HCT116 (cell line): ENCODE data around the gene RARS1. TPM values are rescaled to one million over a fixed set of nuclear protein-coding genes. Genes with fewer than 3 reads are reported as not detected.

Experiments used
- ATAC-seq: fragments of 200-7000 bp; cut with Tn5 transposase; 2 replicates; pipeline ENCODE4 v1.9.1; 2020; ENCODE audit warnings: mild to moderate bottlenecking, moderate library complexity
- BruUV-seq: library from RNA; stranded (reverse); fragments of 400-500 nt; replicated peaks from 2 replicates; lab custom pipeline; 2021; lab: Mats Ljungman, UMichigan
- CTCF ChIA-PET: fragments of 300-600 bp; sonication (Branson Sonifier 250); formaldehyde crosslinking; loops from one replicate; lab custom pipeline; 2021; ENCODE audit warnings: antibody characterized with exemption; lab: Charles Lee
- POLR2A ChIA-PET: fragments of 300-600, 350-600 bp; sonication (Branson Sonifier 250); formaldehyde crosslinking; loops from one replicate; lab custom pipeline; 2021; ENCODE audit warnings: antibody characterized with exemption; lab: Charles Lee
- RAD21 ChIA-PET, 2 experiments: fragments of 300-600 bp; sonication (Branson Sonifier 250); formaldehyde crosslinking; loops; one replicate each; lab custom pipeline; 2023; ENCODE audit warnings: low total read pairs in 2 of 2; ENCODE audit not compliant: uncharacterized antibody in 2 of 2, unreplicated experiment in 2 of 2, low non-redundant PET in 1 of 2; lab: Charles Lee
- DNase-seq: peaks from one replicate; pipeline ENCODE4 v3.0.0-alpha.2; 2010; ENCODE audit warnings: low read depth, low spot score
- H2AFZ ChIP-seq: fragments of 200-600 bp; shearing (Covaris generic), sonication (generic); 2 replicates; pipeline ENCODE4 v1.6.1; 2017; ENCODE audit warnings: low read depth, mixed run types, mixed read lengths, antibody characterized with exemption, low read length; ENCODE audit not compliant: poor library complexity, severe bottlenecking
- H3K27ac ChIP-seq: 2 replicates; pipeline ENCODE4 v1.5.1; 2012; ENCODE audit warnings: low read depth, low read length
- H3K27me3 ChIP-seq: fragments of 200-600 bp; sonication (generic); 2 replicates; pipeline ENCODE4 v1.6.1; 2016; ENCODE audit warnings: mixed run types, low read length, mixed read lengths; ENCODE audit not compliant: insufficient read depth
- H3K36me3 ChIP-seq, 2 experiments: fragments of 200-500 bp in 1 of 2; fragments of 200-600 bp in 1 of 2; sonication (Bioruptor generic) in 1 of 2; sonication (generic) in 1 of 2; 2 replicates each; pipeline versions ENCODE4 v1.5.1 to v1.6.1; 2014 to 2016; ENCODE audit warnings: low read length in 2 of 2, inconsistent platforms in 1 of 2, mixed read lengths in 1 of 2, mixed run types in 1 of 2; ENCODE audit not compliant: insufficient read depth in 2 of 2, control insufficient read depth in 1 of 2
- H3K4me1 ChIP-seq, 2 experiments: fragments of 200-600 bp in 1 of 2; sonication (generic) in 1 of 2; 2 replicates each; pipeline versions ENCODE4 v1.5.1 to v1.6.1; 2012 to 2017; ENCODE audit warnings: low read length in 2 of 2, inconsistent platforms in 1 of 2, mild to moderate bottlenecking in 1 of 2, mixed read lengths in 1 of 2, mixed run types in 1 of 2, moderate library complexity in 1 of 2; ENCODE audit not compliant: insufficient read depth in 2 of 2, control insufficient read depth in 1 of 2
- H3K4me2 ChIP-seq: fragments of 200-600 bp; sonication (generic); 2 replicates; pipeline ENCODE4 v1.6.1; 2017; ENCODE audit warnings: mixed run types, low read length, mixed read lengths
- H3K4me3 ChIP-seq, 2 experiments: fragments of 200-600 bp in 1 of 2; sonication (generic) in 1 of 2; replicated peaks in 1 of 2; 2 replicates each; pipeline ENCODE4 v1.5.1; 2011 to 2016; ENCODE audit warnings: low read length in 2 of 2, control low read depth in 1 of 2, low read depth in 1 of 2, mild to moderate bottlenecking in 1 of 2, mixed read lengths in 1 of 2, mixed run types in 1 of 2
- H3K79me2 ChIP-seq: fragments of 200-600 bp; sonication (generic); 2 replicates; pipeline ENCODE4 v1.6.1; 2017; ENCODE audit warnings: mild to moderate bottlenecking, mixed run types, low read length, moderate library complexity, mixed read lengths; ENCODE audit not compliant: insufficient read depth
- H3K9ac ChIP-seq: fragments of 200-600 bp; sonication (generic); 2 replicates; pipeline ENCODE4 v1.6.1; 2016; ENCODE audit warnings: low read length, mixed read lengths
- H3K9me2 ChIP-seq: fragments of 200-600 bp; sonication (generic), shearing (Covaris generic); 2 replicates; pipeline ENCODE4 v1.6.1; 2017; ENCODE audit warnings: mixed run types, mild to moderate bottlenecking, moderate library complexity; ENCODE audit not compliant: insufficient read depth
- H3K9me3 ChIP-seq, 2 experiments: fragments of 200-500 bp in 1 of 2; fragments of 200-600 bp in 1 of 2; sonication (Bioruptor generic) in 1 of 2; sonication (generic) in 1 of 2; 2 replicates each; pipeline ENCODE4 v1.6.1; 2014 to 2017; ENCODE audit warnings: low read length in 2 of 2, mixed read lengths in 2 of 2, inconsistent platforms in 1 of 2, low read depth in 1 of 2, mild to moderate bottlenecking in 1 of 2, mixed run types in 1 of 2, moderate library complexity in 1 of 2; ENCODE audit not compliant: control insufficient read depth in 1 of 2, insufficient read depth in 1 of 2
- H4K20me1 ChIP-seq: fragments of 200-600 bp; sonication (generic), shearing (Covaris generic); 2 replicates; pipeline ENCODE4 v1.6.1; 2017; ENCODE audit warnings: mixed run types, mild to moderate bottlenecking, moderate library complexity; ENCODE audit not compliant: insufficient read depth
- EGR1 ChIP-seq: IDR thresholded peaks from 2 replicates; pipeline ENCODE4 v1.6.1; 2012; ENCODE audit warnings: low read depth
- JUND ChIP-seq: IDR thresholded peaks from 2 replicates; pipeline ENCODE4 v1.6.1; 2012
- MAX ChIP-seq: IDR thresholded peaks from 2 replicates; pipeline ENCODE4 v1.6.1; 2012
- SIN3A ChIP-seq: IDR thresholded peaks from 2 replicates; pipeline ENCODE4 v1.6.1; 2012; ENCODE audit warnings: low read depth
- SRF ChIP-seq: IDR thresholded peaks from 2 replicates; pipeline ENCODE4 v1.6.1; 2012; ENCODE audit warnings: low read depth
- TCF7L2 ChIP-seq: IDR thresholded peaks from 2 replicates; pipeline ENCODE4 v1.7.0; 2011; ENCODE audit warnings: borderline replicate concordance, inconsistent platforms; ENCODE audit not compliant: insufficient read depth, insufficient read length; ENCODE audit errors: extremely low read depth
- YY1 ChIP-seq: IDR thresholded peaks from 2 replicates; pipeline ENCODE4 v1.6.1; 2011; ENCODE audit warnings: low read length, low read depth, moderate library complexity, mild to moderate bottlenecking; ENCODE audit not compliant: insufficient replicate concordance; ENCODE audit errors: extremely low read depth
- intact Hi-C: fragments of 100-400 bp; cut with micrococcal nuclease; formaldehyde crosslinking; loops from 2 replicates; pipeline ENCODE4 v1.10.0; 2022
- total RNA-seq: library from RNA; stranded (reverse); gene quantifications from one replicate; pipeline ENCODE4 v1.2.1, GENCODE V29; 2021; ENCODE audit not compliant: unreplicated experiment
- TF ChIP-seq, protein P1 (sequence below): IDR thresholded peaks from 2 replicates; pipeline ENCODE4 v1.6.1; 2012; ENCODE audit warnings: low read depth

The RARS1 gene
- total RNA-seq, 1 experiment from 2014 or later = 122 TPM

DNA sequence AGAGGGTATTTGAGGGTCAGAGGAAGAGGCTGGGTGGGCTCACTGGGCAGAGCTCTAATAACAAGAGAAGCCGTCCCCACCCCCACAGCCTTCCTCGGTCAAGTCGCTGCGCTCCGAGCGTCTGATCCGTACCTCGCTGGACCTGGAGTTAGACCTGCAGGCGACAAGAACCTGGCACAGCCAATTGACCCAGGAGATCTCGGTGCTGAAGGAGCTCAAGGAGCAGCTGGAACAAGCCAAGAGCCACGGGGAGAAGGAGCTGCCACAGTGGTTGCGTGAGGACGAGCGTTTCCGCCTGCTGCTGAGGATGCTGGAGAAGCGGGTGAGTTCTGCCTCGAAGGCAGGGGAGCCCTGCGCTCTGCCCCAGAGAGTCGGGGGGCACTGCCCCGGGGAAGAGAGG is 21.6 kb upstream of the RARS1 start:
- Histone ChIP-seq H3K9me3 (no peaks in the 10 kb centered on the region), H3K4me2 (no peak overlapping the region), H3K4me1 (no peaks in the 10 kb centered on the region), H3K9ac (no peak overlapping the region), H2AFZ (no peak overlapping the region), H4K20me1 (no peaks in the 10 kb centered on the region), H3K36me3 (peaks cover 15 to 46% of the 10 kb centered on the region in 2 experiments; a peak in 3 of 4 replicates), H3K79me2 (no peaks in the 10 kb centered on the region), H3K4me3 (no peak overlapping the region), H3K27ac (no peak overlapping the region), H3K27me3 (no peaks in the 10 kb centered on the region), H3K9me2 (no peaks in the 10 kb centered on the region)
- ChIA-PET POLR2A (no interaction called here), CTCF (no interaction called here), RAD21 (no interaction called here)
- BruUV-seq = no TSS peak
- ATAC-seq (no peak), DNase-seq (no peak)
- TF ChIP-seq SRF (no peak), JUND (no peak)
- intact Hi-C loops = no loop called here

DNA sequence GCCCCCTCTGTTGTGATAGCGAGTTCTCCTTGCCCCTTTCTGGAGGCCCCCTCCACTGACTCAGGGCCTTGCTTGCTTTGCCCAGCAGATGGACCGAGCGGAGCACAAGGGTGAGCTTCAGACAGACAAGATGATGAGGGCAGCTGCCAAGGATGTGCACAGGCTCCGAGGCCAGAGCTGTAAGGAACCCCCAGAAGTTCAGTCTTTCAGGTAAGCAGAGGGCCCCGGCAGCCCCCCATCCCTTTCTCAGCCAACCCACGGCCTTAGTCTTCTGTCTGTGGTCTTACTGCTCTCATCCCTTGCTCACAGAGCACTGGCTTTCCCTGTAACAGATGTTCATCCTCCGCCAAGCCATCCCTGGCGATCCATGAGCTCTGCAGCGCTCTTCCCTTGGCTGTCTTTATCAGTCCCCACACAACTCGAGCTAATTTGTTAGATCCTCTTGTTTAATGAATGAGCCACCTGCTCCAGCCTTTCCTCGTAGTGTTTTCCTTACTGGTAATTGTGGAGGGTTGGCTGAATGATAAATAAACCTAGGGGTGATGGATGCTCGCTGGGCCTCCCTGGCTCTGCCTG is 18.4 kb upstream of the RARS1 start:
- no peak for TF ChIP-seq SIN3A
- no peak for TF ChIP-seq TCF7L2
- TF ChIP-seq, protein P1, sequence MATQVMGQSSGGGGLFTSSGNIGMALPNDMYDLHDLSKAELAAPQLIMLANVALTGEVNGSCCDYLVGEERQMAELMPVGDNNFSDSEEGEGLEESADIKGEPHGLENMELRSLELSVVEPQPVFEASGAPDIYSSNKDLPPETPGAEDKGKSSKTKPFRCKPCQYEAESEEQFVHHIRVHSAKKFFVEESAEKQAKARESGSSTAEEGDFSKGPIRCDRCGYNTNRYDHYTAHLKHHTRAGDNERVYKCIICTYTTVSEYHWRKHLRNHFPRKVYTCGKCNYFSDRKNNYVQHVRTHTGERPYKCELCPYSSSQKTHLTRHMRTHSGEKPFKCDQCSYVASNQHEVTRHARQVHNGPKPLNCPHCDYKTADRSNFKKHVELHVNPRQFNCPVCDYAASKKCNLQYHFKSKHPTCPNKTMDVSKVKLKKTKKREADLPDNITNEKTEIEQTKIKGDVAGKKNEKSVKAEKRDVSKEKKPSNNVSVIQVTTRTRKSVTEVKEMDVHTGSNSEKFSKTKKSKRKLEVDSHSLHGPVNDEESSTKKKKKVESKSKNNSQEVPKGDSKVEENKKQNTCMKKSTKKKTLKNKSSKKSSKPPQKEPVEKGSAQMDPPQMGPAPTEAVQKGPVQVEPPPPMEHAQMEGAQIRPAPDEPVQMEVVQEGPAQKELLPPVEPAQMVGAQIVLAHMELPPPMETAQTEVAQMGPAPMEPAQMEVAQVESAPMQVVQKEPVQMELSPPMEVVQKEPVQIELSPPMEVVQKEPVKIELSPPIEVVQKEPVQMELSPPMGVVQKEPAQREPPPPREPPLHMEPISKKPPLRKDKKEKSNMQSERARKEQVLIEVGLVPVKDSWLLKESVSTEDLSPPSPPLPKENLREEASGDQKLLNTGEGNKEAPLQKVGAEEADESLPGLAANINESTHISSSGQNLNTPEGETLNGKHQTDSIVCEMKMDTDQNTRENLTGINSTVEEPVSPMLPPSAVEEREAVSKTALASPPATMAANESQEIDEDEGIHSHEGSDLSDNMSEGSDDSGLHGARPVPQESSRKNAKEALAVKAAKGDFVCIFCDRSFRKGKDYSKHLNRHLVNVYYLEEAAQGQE = no peak
- no peak for TF ChIP-seq YY1
- TF ChIP-seq SRF = no peak
- no peak for TF ChIP-seq EGR1
- no peak for TF ChIP-seq MAX
- Histone ChIP-seq H3K4me1 (0 out of 4 replicates have a peak, but pooled peaks cover 0 to 6% of the 10 kb centered on the region in 2 experiments), H3K4me2 (no peak overlapping the region), H2AFZ (no peak overlapping the region), H3K27ac (no peak overlapping the region), H4K20me1 (no peaks in the 10 kb centered on the region), H3K36me3 (peaks cover 14 to 25% of the 10 kb centered on the region in 2 experiments; a peak in 3 of 4 replicates), H3K9me3 (no peaks in the 10 kb centered on the region), H3K9ac (no peak overlapping the region), H3K4me3 (no peak overlapping the region), H3K9me2 (no peaks in the 10 kb centered on the region), H3K79me2 (no peaks in the 10 kb centered on the region), H3K27me3 (no peaks in the 10 kb centered on the region)
- ATAC-seq (no peak), DNase-seq (no peak)
- CTCF ChIA-PET = no interaction called here
- BruUV-seq = no TSS peak
- POLR2A ChIA-PET = no interaction called here
- intact Hi-C loops = no loop called here
- RAD21 ChIA-PET = no interaction called here
